Natural killer cell (primary cell): ENCODE results near the gene UBTD1. TPM values are rescaled to one million over a fixed set of nuclear protein-coding genes. Genes with fewer than 3 reads are reported as not detected.
"Not testable (repeated sequence)": the region's sequence is repeated elsewhere in the genome, so short reads cannot be mapped to it uniquely, and the experiment has no call there.

Experiments used
- ATAC-seq, 3 donors: fragments of 150-1000 bp in 2 of 3; fragments of 200-7000 bp in 1 of 3; cut with Tn5 transposase; 1 replicate in 1 of 3; 2 replicates in 2 of 3; pipeline ENCODE4 v1.10.0; 2021; ENCODE audit warnings: mild to moderate bottlenecking in 2 of 3, moderate library complexity in 2 of 3
- DNase-seq, 2 donors: peaks; one replicate each; pipeline versions ENCODE4 v3.0.0 to v3.0.0-alpha.2; 2013 to 2021; ENCODE audit warnings: mixed read lengths in 1 of 2
- H3K27ac ChIP-seq: one replicate; pipeline ENCODE4 v1.5.1; 2013; ENCODE audit warnings: mild to moderate bottlenecking, low read length
- H3K27me3 ChIP-seq: one replicate; pipeline ENCODE4 v1.6.1; 2013; ENCODE audit warnings: low read length; ENCODE audit not compliant: control insufficient read depth, insufficient read depth
- H3K36me3 ChIP-seq: one replicate; pipeline ENCODE4 v1.6.1; 2013; ENCODE audit warnings: low read length; ENCODE audit not compliant: control insufficient read depth, insufficient read depth
- H3K4me1 ChIP-seq: one replicate; pipeline ENCODE4 v1.6.1; 2013; ENCODE audit warnings: low read length; ENCODE audit not compliant: control insufficient read depth, insufficient read depth
- H3K4me3 ChIP-seq: one replicate; pipeline ENCODE4 v1.5.1; 2013; ENCODE audit warnings: low read length
- H3K9me3 ChIP-seq: one replicate; pipeline ENCODE4 v1.6.1; 2013; ENCODE audit warnings: low read length; ENCODE audit not compliant: control insufficient read depth, insufficient read depth
- H3K27ac Mint-ChIP-seq, 2 donors: one replicate each; pipeline ENCODE4 v1.8.0; 2022; ENCODE audit warnings: mild to moderate bottlenecking in 2 of 2, mixed read lengths in 2 of 2, moderate library complexity in 1 of 2
- H3K27me3 Mint-ChIP-seq, 2 donors: one replicate each; pipeline ENCODE4 v1.8.0; 2022; ENCODE audit warnings: low read depth in 2 of 2, mixed read lengths in 2 of 2
- H3K36me3 Mint-ChIP-seq: one replicate; pipeline ENCODE4 v1.8.0; 2022; ENCODE audit warnings: mixed read lengths
- H3K4me1 Mint-ChIP-seq, 2 donors: one replicate each; pipeline ENCODE4 v1.8.0; 2022; ENCODE audit warnings: mixed read lengths in 2 of 2
- H3K4me3 Mint-ChIP-seq: one replicate; pipeline ENCODE4 v1.8.0; 2022; ENCODE audit warnings: mild to moderate bottlenecking, moderate library complexity, mixed read lengths
- H3K9me3 Mint-ChIP-seq, 2 donors: one replicate each; pipeline ENCODE4 v1.8.0; 2022; ENCODE audit warnings: mixed read lengths in 2 of 2
- CTCF ChIP-seq: fragments of 200-600 bp; IDR thresholded peaks from one replicate; pipeline ENCODE4 v1.8.0; 2022; ENCODE audit warnings: antibody characterized with exemption
- WGBS: methylation state at CpG from one replicate; pipeline ENCODE4 v1.1.7; 2013; ENCODE audit warnings: missing lambda C conversion rate; ENCODE audit not compliant: insufficient coverage; 5-methylcytosine and 5-hydroxymethylcytosine counted together
- intact Hi-C: fragments of 100-400 bp; cut with micrococcal nuclease; formaldehyde crosslinking; loops from one replicate; pipeline ENCODE4 v1.14.2; 2022
- total RNA-seq, 4 donors: library from RNA; stranded (reverse); fragments of 120-200 nt in 1 of 4; gene quantifications; one replicate each; pipeline versions ENCODE4 v1.2.3 to v1.2.4, GENCODE V29; 2013 to 2022

UBTD1 gene
- total RNA-seq, 3 donors from 2014 or later (not counting 1 experiment from before 2014, with no cell fraction given): 0.70 to 1.1 (median 0.75) TPM

- Histone ChIP-seq H3K27me3 (no peaks in the 10 kb centered on the region), H3K27ac (no peak overlapping the region), H3K4me3 (no peak overlapping the region), H3K9me3 (no peaks in the 10 kb centered on the region), H3K36me3 (peaks cover 75% of the 10 kb centered on the region), H3K4me1 (no peaks in the 10 kb centered on the region)
- no peaks in the 10 kb centered on the region for H3K4me1 Mint-ChIP-seq
- H3K4me3 Mint-ChIP-seq: no peak overlapping the region
- no peaks in the 10 kb centered on the region for H3K36me3 Mint-ChIP-seq
- TF ChIP-seq CTCF: no peak
- H3K27me3 Mint-ChIP-seq: no peaks in the 10 kb centered on the region
- no peak overlapping the region for H3K27ac Mint-ChIP-seq
- H3K9me3 Mint-ChIP-seq: no peaks in the 10 kb centered on the region
- DNase-seq (no peak), ATAC-seq (no peak)
- WGBS: 100% methylated on average over 4 of the region's 4 CpGs
- intact Hi-C loops: no loop called here
These were observed 32.0 kb upstream of the UBTD1 start for GRCh38 chr10:97466755-97467154.

GRCh38 chr10:97468162-97468561, 30.6 kb upstream of the UBTD1 start:
- no peaks in the 10 kb centered on the region for H3K4me1 ChIP-seq
- Mint-ChIP-seq H3K4me1 (no peaks in the 10 kb centered on the region), H3K36me3 (peaks cover 2% of the 10 kb centered on the region), H3K4me3 (no peak overlapping the region), H3K27ac (no peak overlapping the region), H3K27me3 (no peaks in the 10 kb centered on the region), H3K9me3 (no peaks in the 10 kb centered on the region)
- DNase-seq: no peak
- H3K36me3 ChIP-seq: peaks cover 68% of the 10 kb centered on the region
- ATAC-seq: no peak
- WGBS: 80% methylated on average over 3 of the region's 3 CpGs
- no peaks in the 10 kb centered on the region for H3K27me3 ChIP-seq
- intact Hi-C loops: no loop called here
- no peak overlapping the region for H3K4me3 ChIP-seq
- H3K27ac ChIP-seq: no peak overlapping the region
- no peaks in the 10 kb centered on the region for H3K9me3 ChIP-seq
- TF ChIP-seq CTCF: no peak

GRCh38 chr10:97468781-97469180, 29.9 kb upstream of the UBTD1 start:
- H3K27me3 ChIP-seq, H3K9me3 ChIP-seq, intact Hi-C loops, H3K27ac Mint-ChIP-seq, H3K9me3 Mint-ChIP-seq, H3K4me1 Mint-ChIP-seq, H3K4me3 ChIP-seq, H3K36me3 Mint-ChIP-seq, ATAC-seq, DNase-seq, H3K4me1 ChIP-seq, H3K4me3 Mint-ChIP-seq, H3K27me3 Mint-ChIP-seq, H3K27ac ChIP-seq: not testable (repeated sequence)
- 95% methylated on average over 12 of the region's 12 CpGs for WGBS
- peaks cover 67% of the 10 kb centered on the region for H3K36me3 ChIP-seq

GRCh38 chr10:97474918-97475317, 23.8 kb upstream of the UBTD1 start:
- no peaks in the 10 kb centered on the region for H3K4me1 ChIP-seq
- WGBS: 100% methylated on average over 3 of the region's 4 CpGs
- H3K27me3 Mint-ChIP-seq: no peaks in the 10 kb centered on the region
- H3K27ac Mint-ChIP-seq: no peak overlapping the region
- ATAC-seq: no peak
- no peaks in the 10 kb centered on the region for H3K4me1 Mint-ChIP-seq
- no peak overlapping the region for H3K4me3 Mint-ChIP-seq
- no peak overlapping the region for H3K27ac ChIP-seq
- no peak for TF ChIP-seq CTCF
- H3K36me3 ChIP-seq: peaks cover 77% of the 10 kb centered on the region
- no peak overlapping the region for H3K4me3 ChIP-seq
- intact Hi-C loops: no loop called here
- H3K9me3 ChIP-seq: no peaks in the 10 kb centered on the region
- H3K27me3 ChIP-seq: no peaks in the 10 kb centered on the region
- no peak for DNase-seq
- no peaks in the 10 kb centered on the region for H3K9me3 Mint-ChIP-seq
- H3K36me3 Mint-ChIP-seq: peaks cover 36% of the 10 kb centered on the region
